Ascending aorta (tissue), 2 donors: ENCODE measurements around the gene SESN2. TPM values are rescaled to one million over a fixed set of nuclear protein-coding genes. Genes with fewer than 3 reads are reported as not detected.

Source experiments
- DNase-seq, 2 donors: peaks; one replicate each; pipeline ENCODE4 v3.0.0-alpha.2; 2019; ENCODE audit warnings: low spot score in 2 of 2
- H3K27ac ChIP-seq, 2 donors: fragments of 200-600 bp; sonication (generic); one replicate each; pipeline ENCODE4 v1.5.1; 2016 to 2017; ENCODE audit warnings: mild to moderate bottlenecking in 1 of 2
- H3K27me3 ChIP-seq: fragments of 200-600 bp; sonication (generic); one replicate; pipeline ENCODE4 v1.5.1; 2017
- H3K36me3 ChIP-seq, 2 donors: fragments of 200-600 bp; sonication (generic); one replicate each; pipeline ENCODE4 v1.5.1; 2016
- H3K4me1 ChIP-seq, 2 donors: fragments of 200-600 bp; sonication (generic); one replicate each; pipeline ENCODE4 v1.5.1; 2016 to 2017; ENCODE audit warnings: mild to moderate bottlenecking in 1 of 2
- H3K4me3 ChIP-seq, 2 donors: fragments of 200-600 bp; sonication (generic); one replicate each; pipeline ENCODE4 v1.5.1; 2016 to 2017; ENCODE audit warnings: mild to moderate bottlenecking in 1 of 2
- H3K9me3 ChIP-seq, 2 donors: fragments of 200-600 bp; sonication (generic); one replicate each; pipeline ENCODE4 v1.5.1; 2016
- intact Hi-C: fragments of 100-400 bp; cut with DNase I; formaldehyde crosslinking; loops from one replicate; pipeline ENCODE4 v1.15.1; 2023
- total RNA-seq: library from RNA; depleted of rRNA; stranded (reverse); fragments of >200 nt; gene quantifications from one replicate; pipeline ENCODE4 v1.1.0, GENCODE V29; 2016
- TF ChIP-seq, protein P1 (sequence below), 3 experiments: fragments of 200-600 bp in 2 of 3; fragments of 450-650 bp in 1 of 3; sonication (generic) in 2 of 3; IDR thresholded peaks; one replicate each; pipeline ENCODE4 v1.5.1; 2016 to 2019; ENCODE audit warnings: antibody characterized with exemption in 3 of 3, mild to moderate bottlenecking in 1 of 3, moderate library complexity in 1 of 3

SESN2 gene, protein sequence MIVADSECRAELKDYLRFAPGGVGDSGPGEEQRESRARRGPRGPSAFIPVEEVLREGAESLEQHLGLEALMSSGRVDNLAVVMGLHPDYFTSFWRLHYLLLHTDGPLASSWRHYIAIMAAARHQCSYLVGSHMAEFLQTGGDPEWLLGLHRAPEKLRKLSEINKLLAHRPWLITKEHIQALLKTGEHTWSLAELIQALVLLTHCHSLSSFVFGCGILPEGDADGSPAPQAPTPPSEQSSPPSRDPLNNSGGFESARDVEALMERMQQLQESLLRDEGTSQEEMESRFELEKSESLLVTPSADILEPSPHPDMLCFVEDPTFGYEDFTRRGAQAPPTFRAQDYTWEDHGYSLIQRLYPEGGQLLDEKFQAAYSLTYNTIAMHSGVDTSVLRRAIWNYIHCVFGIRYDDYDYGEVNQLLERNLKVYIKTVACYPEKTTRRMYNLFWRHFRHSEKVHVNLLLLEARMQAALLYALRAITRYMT
- total RNA-seq, result 7.6 TPM

DNA sequence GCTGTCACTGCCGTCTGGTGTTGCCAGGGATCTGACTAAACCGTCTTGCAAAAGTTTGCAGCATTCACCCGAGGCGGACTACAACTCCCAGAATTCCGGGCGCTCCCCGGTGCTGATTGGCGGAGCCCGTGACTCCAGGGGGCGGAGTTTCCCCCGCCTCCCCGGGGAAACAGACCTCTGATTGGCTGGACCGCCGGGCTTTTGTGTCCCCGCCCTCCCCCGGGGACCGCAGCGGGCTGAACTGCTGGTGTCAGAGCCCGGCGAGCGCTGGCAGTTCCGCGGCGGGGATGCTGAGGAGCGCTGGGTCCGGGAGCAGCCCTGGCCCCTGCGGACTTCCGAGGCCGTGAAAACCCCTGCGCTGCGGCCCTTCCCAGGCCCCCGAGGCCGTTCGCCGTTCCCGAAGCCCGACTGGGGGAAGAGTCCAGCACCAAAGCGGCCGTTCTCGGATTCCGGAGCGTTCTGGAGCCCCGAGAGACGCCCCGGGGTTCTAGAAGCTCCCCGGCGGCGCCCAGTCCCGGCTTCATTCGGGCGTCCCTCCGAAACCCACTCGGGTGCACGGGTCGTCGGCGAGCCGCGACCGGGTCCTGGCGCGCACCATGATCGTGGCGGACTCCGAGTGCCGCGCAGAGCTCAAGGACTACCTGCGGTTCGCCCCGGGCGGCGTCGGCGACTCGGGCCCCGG is at the start of gene SESN2:
Gene SESN2 (plus strand): TSS at position 267 of the 682 bp plus-strand sequence. CDS start 330 bp downstream, at position 597.
- H3K27ac ChIP-seq, result peak within 1 kb of the TSS; percentile 92 to 97
- no peaks in the 10 kb centered on the region for H3K9me3 ChIP-seq
- intact Hi-C loops, result loop anchor here (1.0 to 10.0 kb wide), 7 partner anchors 12 to 625 kb away; partner anchors contain the start of genes DNAJC8, MED18, STX12 and YTHDF2
- peak; percentile 98 to 100 for DNase-seq
- no peaks in the 10 kb centered on the region for H3K27me3 ChIP-seq
- H3K4me3 ChIP-seq, result peak within 1 kb of the TSS; percentile 99 to 100
- H3K4me1 ChIP-seq, result peaks cover 5 to 30% of the 10 kb centered on the region in 2 donors
- no peaks in the 10 kb centered on the region for H3K36me3 ChIP-seq
- TF ChIP-seq, protein P1, sequence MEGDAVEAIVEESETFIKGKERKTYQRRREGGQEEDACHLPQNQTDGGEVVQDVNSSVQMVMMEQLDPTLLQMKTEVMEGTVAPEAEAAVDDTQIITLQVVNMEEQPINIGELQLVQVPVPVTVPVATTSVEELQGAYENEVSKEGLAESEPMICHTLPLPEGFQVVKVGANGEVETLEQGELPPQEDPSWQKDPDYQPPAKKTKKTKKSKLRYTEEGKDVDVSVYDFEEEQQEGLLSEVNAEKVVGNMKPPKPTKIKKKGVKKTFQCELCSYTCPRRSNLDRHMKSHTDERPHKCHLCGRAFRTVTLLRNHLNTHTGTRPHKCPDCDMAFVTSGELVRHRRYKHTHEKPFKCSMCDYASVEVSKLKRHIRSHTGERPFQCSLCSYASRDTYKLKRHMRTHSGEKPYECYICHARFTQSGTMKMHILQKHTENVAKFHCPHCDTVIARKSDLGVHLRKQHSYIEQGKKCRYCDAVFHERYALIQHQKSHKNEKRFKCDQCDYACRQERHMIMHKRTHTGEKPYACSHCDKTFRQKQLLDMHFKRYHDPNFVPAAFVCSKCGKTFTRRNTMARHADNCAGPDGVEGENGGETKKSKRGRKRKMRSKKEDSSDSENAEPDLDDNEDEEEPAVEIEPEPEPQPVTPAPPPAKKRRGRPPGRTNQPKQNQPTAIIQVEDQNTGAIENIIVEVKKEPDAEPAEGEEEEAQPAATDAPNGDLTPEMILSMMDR (IDR thresholded peaks at IDR 0.05), result no peak

DNA sequence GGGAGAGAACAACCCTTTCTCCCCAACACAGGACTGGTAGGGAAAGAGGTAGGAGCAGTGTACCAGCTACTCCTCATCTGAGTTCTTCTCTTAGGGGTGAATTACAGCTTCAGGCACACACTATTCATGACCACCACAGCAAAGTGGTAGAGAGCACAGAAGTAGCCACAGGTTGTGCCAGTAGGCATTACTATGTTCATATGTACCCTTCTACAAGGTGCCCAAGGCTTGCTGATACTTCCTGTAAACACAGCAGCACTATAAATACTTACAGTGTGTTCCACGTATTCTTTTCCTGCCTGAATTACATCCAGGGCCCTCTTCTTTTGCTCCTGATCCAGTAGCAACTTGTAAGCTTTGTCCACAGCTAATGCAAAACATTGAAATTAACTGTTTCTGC is 49.6 kb upstream of the SESN2 start:
- no peaks in the 10 kb centered on the region for H3K4me1 ChIP-seq
- TF ChIP-seq, protein P1 (IDR thresholded peaks at IDR 0.05), result no peak
- H3K36me3 ChIP-seq, result peaks cover 48 to 63% of the 10 kb centered on the region in 2 donors
- no peaks in the 10 kb centered on the region for H3K27me3 ChIP-seq
- intact Hi-C loops, result loop anchor here (10.0 kb wide), 1 partner anchor 115 kb away; no protein-coding TSS in a partner anchor
- no peaks in the 10 kb centered on the region for H3K9me3 ChIP-seq
- no peak overlapping the region for H3K27ac ChIP-seq
- H3K4me3 ChIP-seq, result no peak overlapping the region
- DNase-seq, result no peak

- H3K9me3 ChIP-seq, result no peaks in the 10 kb centered on the region
- peaks cover 26 to 32% of the 10 kb centered on the region in 2 donors for H3K36me3 ChIP-seq
- TF ChIP-seq, protein P1 (IDR thresholded peaks at IDR 0.05), result no peak
- H3K27ac ChIP-seq, result no peak overlapping the region
- DNase-seq, result no peak
- H3K4me1 ChIP-seq, result no peaks in the 10 kb centered on the region
- no peaks in the 10 kb centered on the region for H3K27me3 ChIP-seq
- intact Hi-C loops, result no loop called here
- H3K4me3 ChIP-seq, result no peak overlapping the region
Observed at GRCh38 chr1:28213315-28213714, 46.0 kb upstream of the SESN2 start.

- H3K27me3 ChIP-seq, result no peaks in the 10 kb centered on the region
- DNase-seq, result no peak
- no peak overlapping the region for H3K4me3 ChIP-seq
- intact Hi-C loops, result no loop called here
- peaks cover 3 to 14% of the 10 kb centered on the region in 2 donors for H3K4me1 ChIP-seq
- peaks cover 33 to 60% of the 10 kb centered on the region in 2 donors for H3K36me3 ChIP-seq
- TF ChIP-seq, protein P1 (IDR thresholded peaks at IDR 0.05), result no peak
- H3K27ac ChIP-seq, result no peak overlapping the region
- H3K9me3 ChIP-seq, result no peaks in the 10 kb centered on the region
Observed at GRCh38 chr1:28229089-28229488, 30.2 kb upstream of the SESN2 start.

DNA sequence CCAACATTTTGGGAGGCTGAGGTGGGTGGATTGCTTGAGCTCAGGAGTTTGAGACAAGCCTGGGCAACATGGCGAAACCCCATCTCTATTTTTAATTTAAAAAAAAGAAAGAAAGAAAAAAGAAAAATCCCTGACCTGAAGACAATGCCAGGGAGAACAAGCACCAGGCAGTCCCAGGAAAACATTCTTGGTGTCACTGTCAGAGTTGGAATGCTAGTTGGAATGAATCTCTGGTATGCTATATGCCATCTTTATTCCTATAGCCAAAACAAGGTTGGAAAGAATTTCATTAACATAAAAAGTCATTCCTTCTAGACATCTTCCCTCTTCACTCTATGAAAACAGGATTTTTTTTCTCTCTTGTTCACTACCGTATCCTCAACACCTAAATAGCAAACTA is 29.3 kb upstream of the SESN2 start:
- intact Hi-C loops, result loop anchor here (10.0 kb wide), 1 partner anchor 415 kb away; the partner anchor contains the start of genes RNU11 and TAF12
- Histone ChIP-seq H3K9me3 (no peaks in the 10 kb centered on the region), H3K27me3 (no peaks in the 10 kb centered on the region), H3K4me1 (peaks cover 3 to 14% of the 10 kb centered on the region in 2 donors), H3K36me3 (peaks cover 26 to 51% of the 10 kb centered on the region in 2 donors), H3K4me3 (no peak overlapping the region), H3K27ac (no peak overlapping the region)
- DNase-seq, result no peak
- TF ChIP-seq, protein P1 (IDR thresholded peaks at IDR 0.05), result no peak
